D341Med (cell line): ENCODE measurements around the gene PRPH.
"Not testable (repeated sequence)": the region's sequence is repeated elsewhere in the genome, so short reads cannot be mapped to it uniquely, and the experiment has no call there.

Experiments
- DNase-seq: peaks from one replicate; pipeline ENCODE4 v3.0.0; 2012; ENCODE audit warnings: low spot score

PRPH gene

GRCh38 chr12:49295082-49295936 is at the start of gene PRPH:
Gene PRPH, plus strand, starts transcription at chr12:49295147. Its CDS starts 54 bp downstream, at chr12:49295201.
- no peak for DNase-seq

GRCh38 chr12:49251357-49251756 is 43.6 kb upstream of the PRPH start:
- no peak for DNase-seq

GRCh38 chr12:49253033-49253623 is 41.8 kb upstream of the PRPH start:
- no peak for DNase-seq

- DNase-seq: not testable (repeated sequence)
Observed at GRCh38 chr12:49255456-49255855, 39.5 kb upstream of the PRPH start.

GRCh38 chr12:49255857-49256637 is 38.9 kb upstream of the PRPH start:
- no peak for DNase-seq

GRCh38 chr12:49257508-49258184 is 37.3 kb upstream of the PRPH start:
- not testable (repeated sequence) for DNase-seq

GRCh38 chr12:49259452-49259851 is 35.5 kb upstream of the PRPH start:
- no peak for DNase-seq

- DNase-seq: no peak
Observed at GRCh38 chr12:49260166-49260565, 34.8 kb upstream of the PRPH start.

GRCh38 chr12:49260571-49261363 is 34.2 kb upstream of the PRPH start:
- no peak for DNase-seq

GRCh38 chr12:49261721-49262120 is 33.2 kb upstream of the PRPH start:
- no peak for DNase-seq

- no peak for DNase-seq
Observed at GRCh38 chr12:49263400-49263763, 31.6 kb upstream of the PRPH start.

- peak; percentile 71 for DNase-seq
Observed at GRCh38 chr12:49264466-49264872, 30.5 kb upstream of the PRPH start.

- DNase-seq: peak; percentile 98
Observed at GRCh38 chr12:49264873-49265792, 29.8 kb upstream of the PRPH start, which contains the start of gene TUBA1C. Gene TUBA1C, plus strand, starts transcription at chr12:49265082. Its CDS starts 100 bp downstream, at chr12:49265182.

GRCh38 chr12:49269191-49269590 is 25.8 kb upstream of the PRPH start:
- not testable (repeated sequence) for DNase-seq

GRCh38 chr12:49272790-49273725 is 21.9 kb upstream of the PRPH start:
- no peak for DNase-seq

GRCh38 chr12:49273726-49274395 is 21.1 kb upstream of the PRPH start:
- DNase-seq: no peak

- no peak for DNase-seq
Observed at GRCh38 chr12:49274396-49275069, 20.4 kb upstream of the PRPH start.
